ENCODE measurements around the gene INAFM2.

DNA sequence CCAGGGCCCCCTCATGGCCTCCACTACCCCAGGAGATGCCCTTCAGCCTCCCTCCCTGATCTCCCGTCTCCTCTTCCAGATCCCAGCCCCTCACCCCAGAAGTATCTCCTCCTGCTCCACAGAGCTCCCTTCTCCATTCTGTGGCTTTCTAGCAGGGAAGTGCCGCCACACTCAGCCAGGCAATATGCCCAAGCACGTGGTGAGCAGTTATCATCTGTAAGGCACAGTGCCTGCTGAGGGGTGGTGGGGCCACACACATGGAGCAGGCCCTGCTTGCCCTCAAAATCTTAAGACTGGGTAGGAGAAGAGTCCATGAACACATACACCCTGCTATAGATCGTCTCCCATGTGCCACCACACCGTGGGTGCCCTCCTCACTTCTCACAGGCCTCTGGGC lies 25.0 kb downstream of the INAFM2 start:
- TF ChIP-seq SP1 (IDR thresholded peaks at IDR 0.05) (no peak), ARNT (IDR thresholded peaks at IDR 0.05) (no peak), CTBP1 (IDR thresholded peaks at IDR 0.05; ENCODE audit: borderline replicate concordance) (no peak), TARDBP (IDR thresholded peaks at IDR 0.05) (no peak)

All from HEK293T (cell line).